GM23338 (cell line): ENCODE results near the gene DNAL4.
A peak's percentile ranks its signal among the peaks of the same experiment; 100 is the strongest.

Experiments
- CREB1 ChIP-seq: fragments of 250-450 bp; sonication (Bioruptor Pico); IDR thresholded peaks from 2 replicates; pipeline ENCODE4 v1.5.0; 2020; ENCODE audit warnings: low read depth, mild to moderate bottlenecking, moderate library complexity
- CTCF ChIP-seq, 2 experiments: fragments of 200-600 bp in 1 of 2; sonication (generic) in 1 of 2; conservative IDR thresholded peaks; 2 replicates each; pipeline versions ENCODE4 v1.5.1 to v1.6.1; 2016 to 2017; ENCODE audit warnings: antibody characterized with exemption in 2 of 2, low read depth in 2 of 2, mild to moderate bottlenecking in 2 of 2, moderate library complexity in 1 of 2
- ETS1 ChIP-seq: IDR thresholded peaks from 2 replicates; pipeline ENCODE4 v1.6.1; 2016; ENCODE audit warnings: antibody characterized with exemption
- EZH2 ChIP-seq: fragments of 200-600 bp; sonication (generic); IDR thresholded peaks from one replicate; pipeline ENCODE4 v1.8.0; 2017; ENCODE audit warnings: antibody characterized with exemption, mild to moderate bottlenecking, low read depth; ENCODE audit not compliant: unreplicated experiment
- EZH2phosphoT487 ChIP-seq: fragments of 200-600 bp; sonication (generic); IDR thresholded peaks from one replicate; pipeline ENCODE4 v1.8.1; 2018; ENCODE audit warnings: antibody characterized with exemption; ENCODE audit not compliant: unreplicated experiment
- JUNB ChIP-seq: IDR thresholded peaks from one replicate; pipeline ENCODE4 v1.6.1; 2016; ENCODE audit warnings: antibody characterized with exemption; ENCODE audit not compliant: unreplicated experiment
- NANOG ChIP-seq: IDR thresholded peaks from 2 replicates; pipeline ENCODE4 v1.6.1; 2016; ENCODE audit warnings: antibody characterized with exemption, borderline replicate concordance
- POLR2AphosphoS5 ChIP-seq: IDR thresholded peaks from 2 replicates; pipeline ENCODE4 v1.6.1; 2016; ENCODE audit warnings: antibody characterized with exemption, low read depth
- REST ChIP-seq: IDR thresholded peaks from one replicate; pipeline ENCODE4 v1.6.1; 2018; ENCODE audit warnings: antibody characterized with exemption; ENCODE audit not compliant: unreplicated experiment
- STAT1 ChIP-seq: IDR thresholded peaks from one replicate; pipeline ENCODE4 v1.6.1; 2016; ENCODE audit warnings: antibody characterized with exemption; ENCODE audit not compliant: unreplicated experiment
- ZNF114 ChIP-seq: fragments of 250-450 bp; sonication (Bioruptor Pico); IDR thresholded peaks from 2 replicates; pipeline ENCODE4 v1.5.0; 2020; ENCODE audit warnings: mild to moderate bottlenecking, moderate library complexity
- ZNF331 ChIP-seq: fragments of 250-450 bp; sonication (Bioruptor Pico); IDR thresholded peaks from 2 replicates; pipeline ENCODE4 v1.5.0; 2020; ENCODE audit warnings: low read depth, mild to moderate bottlenecking, moderate library complexity
- ZNF462 ChIP-seq: fragments of 250-450 bp; sonication (Bioruptor Pico); IDR thresholded peaks from 2 replicates; pipeline ENCODE4 v1.5.0; 2020; ENCODE audit warnings: mild to moderate bottlenecking, moderate library complexity

GRCh38 chr22:38755911-38756532, 37.9 kb downstream of the DNAL4 start, which contains the start of gene SUN2:
- TF ChIP-seq CTCF (conservative IDR thresholded peaks at IDR 0.05; ENCODE audit: low read depth in 2 of 2) = no peak
- no peak for TF ChIP-seq EZH2
- TF ChIP-seq ZNF331 (CRISPR knock-in tag) = no peak
- no peak for TF ChIP-seq REST
- peak; percentile 68 for TF ChIP-seq POLR2AphosphoS5
- TF ChIP-seq STAT1 = no peak
- TF ChIP-seq CREB1 = peak; percentile 61
- TF ChIP-seq ETS1 = no peak
- TF ChIP-seq EZH2phosphoT487 = no peak
- TF ChIP-seq ZNF462 (CRISPR knock-in tag) = no peak
- TF ChIP-seq JUNB = no peak
- no peak for TF ChIP-seq ZNF114 (CRISPR knock-in tag)
- TF ChIP-seq NANOG = no peak
